Type B pancreatic cell (in vitro differentiated cells): ENCODE data around the gene DNAH10. TPM values are rescaled to one million over a fixed set of nuclear protein-coding genes. Genes with fewer than 3 reads are reported as not detected.
"Not testable (repeated sequence)": the region's sequence is repeated elsewhere in the genome, so short reads cannot be mapped to it uniquely, and the experiment has no call there.

Source experiments
- DNase-seq: peaks from one replicate; pipeline ENCODE4 v3.0.0; 2021; ENCODE audit warnings: mixed read lengths; ENCODE audit not compliant: unreplicated experiment; ENCODE audit errors: extremely low spot score
- H3K27ac Mint-ChIP-seq: 2 replicates; pipeline ENCODE4 v1.8.0; 2021; ENCODE audit warnings: mild to moderate bottlenecking, mixed read lengths
- H3K27me3 Mint-ChIP-seq: 2 replicates; pipeline ENCODE4 v1.8.0; 2021; ENCODE audit warnings: mixed read lengths
- H3K36me3 Mint-ChIP-seq: 2 replicates; pipeline ENCODE4 v1.8.0; 2021; ENCODE audit warnings: mixed read lengths
- H3K4me1 Mint-ChIP-seq: one replicate; pipeline ENCODE4 v1.8.0; 2021; ENCODE audit warnings: mixed read lengths; ENCODE audit not compliant: unreplicated experiment
- H3K4me3 Mint-ChIP-seq: 2 replicates; pipeline ENCODE4 v1.8.0; 2021; ENCODE audit warnings: mild to moderate bottlenecking, mixed read lengths
- H3K9me3 Mint-ChIP-seq: 2 replicates; pipeline ENCODE4 v1.8.0; 2021; ENCODE audit warnings: mixed read lengths
- total RNA-seq: library from RNA; stranded (reverse); gene quantifications from 2 replicates; pipeline ENCODE4 v1.2.1, GENCODE V29; 2021; ENCODE audit warnings: low replicate concordance
- TF ChIP-seq, protein P1 (sequence below): fragments of 200-600 bp; sonication (generic); conservative IDR thresholded peaks from 2 replicates; pipeline ENCODE4 v1.5.0; 2021; ENCODE audit warnings: antibody characterized with exemption, mild to moderate bottlenecking

Gene DNAH10
- total RNA-seq, 1 donor from 2014 or later, result 0.56 TPM

GRCh38 chr12:123942911-123943648 lies 181.0 kb downstream of the DNAH10 start:
- Mint-ChIP-seq H3K27ac (no peak overlapping the region), H3K36me3 (peaks cover 28% of the 10 kb centered on the region), H3K9me3 (no peaks in the 10 kb centered on the region), H3K27me3 (no peaks in the 10 kb centered on the region), H3K4me1 (peaks cover 12% of the 10 kb centered on the region), H3K4me3 (no peak overlapping the region)
- TF ChIP-seq, protein P1, sequence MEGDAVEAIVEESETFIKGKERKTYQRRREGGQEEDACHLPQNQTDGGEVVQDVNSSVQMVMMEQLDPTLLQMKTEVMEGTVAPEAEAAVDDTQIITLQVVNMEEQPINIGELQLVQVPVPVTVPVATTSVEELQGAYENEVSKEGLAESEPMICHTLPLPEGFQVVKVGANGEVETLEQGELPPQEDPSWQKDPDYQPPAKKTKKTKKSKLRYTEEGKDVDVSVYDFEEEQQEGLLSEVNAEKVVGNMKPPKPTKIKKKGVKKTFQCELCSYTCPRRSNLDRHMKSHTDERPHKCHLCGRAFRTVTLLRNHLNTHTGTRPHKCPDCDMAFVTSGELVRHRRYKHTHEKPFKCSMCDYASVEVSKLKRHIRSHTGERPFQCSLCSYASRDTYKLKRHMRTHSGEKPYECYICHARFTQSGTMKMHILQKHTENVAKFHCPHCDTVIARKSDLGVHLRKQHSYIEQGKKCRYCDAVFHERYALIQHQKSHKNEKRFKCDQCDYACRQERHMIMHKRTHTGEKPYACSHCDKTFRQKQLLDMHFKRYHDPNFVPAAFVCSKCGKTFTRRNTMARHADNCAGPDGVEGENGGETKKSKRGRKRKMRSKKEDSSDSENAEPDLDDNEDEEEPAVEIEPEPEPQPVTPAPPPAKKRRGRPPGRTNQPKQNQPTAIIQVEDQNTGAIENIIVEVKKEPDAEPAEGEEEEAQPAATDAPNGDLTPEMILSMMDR, result no peak
- no peak for DNase-seq

DNA sequence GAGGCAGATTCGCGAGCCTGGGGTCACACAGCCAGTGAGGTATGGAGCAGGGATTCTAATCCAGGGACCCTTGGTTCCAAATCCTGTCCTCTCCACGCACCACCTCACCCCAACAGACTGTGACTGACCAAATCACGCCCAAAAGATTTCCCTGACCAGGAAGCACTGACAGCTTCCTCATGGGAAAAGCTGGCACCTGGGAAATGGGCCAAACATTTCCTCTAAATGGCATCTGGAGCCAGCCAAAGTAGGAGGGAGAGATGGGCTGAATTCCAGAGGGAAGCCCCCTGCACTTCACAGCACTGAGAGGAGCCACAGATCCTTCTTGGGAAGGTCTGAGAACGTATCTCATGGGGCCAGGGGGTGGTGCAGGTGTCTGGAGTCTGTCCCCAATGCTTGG lies 181.7 kb downstream of the DNAH10 start:
- DNase-seq, result no peak
- Mint-ChIP-seq H3K4me1 (peaks cover 19% of the 10 kb centered on the region), H3K27me3 (no peaks in the 10 kb centered on the region), H3K4me3 (no peak overlapping the region), H3K9me3 (no peaks in the 10 kb centered on the region), H3K27ac (no peak overlapping the region), H3K36me3 (peaks cover 23% of the 10 kb centered on the region)
- TF ChIP-seq, protein P1, result no peak

DNA sequence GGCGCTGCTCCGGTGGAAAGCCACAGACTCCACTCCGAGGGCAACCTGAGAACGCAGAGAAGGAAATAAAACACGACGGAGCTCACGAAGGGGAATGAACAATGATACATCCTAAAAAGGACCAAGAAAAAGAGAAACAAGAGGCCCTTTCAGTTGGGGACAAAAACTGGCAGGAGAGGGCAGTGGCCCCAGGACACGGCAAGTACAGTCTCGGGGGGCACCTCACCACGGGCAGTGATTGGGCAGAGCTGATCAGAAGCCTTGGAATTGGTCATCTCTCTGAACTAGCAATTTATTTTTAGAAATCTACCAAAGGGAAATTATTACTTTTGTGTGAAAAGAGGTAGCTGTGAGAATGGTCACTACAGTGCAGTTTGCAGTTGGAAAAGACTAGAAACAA lies 182.6 kb downstream of the DNAH10 start:
- H3K27ac Mint-ChIP-seq, result no peak overlapping the region

GRCh38 chr12:123945287-123946151 lies 183.4 kb downstream of the DNAH10 start:
- H3K9me3 Mint-ChIP-seq, result no peaks in the 10 kb centered on the region
- H3K4me1 Mint-ChIP-seq, result peaks cover 32% of the 10 kb centered on the region
- peaks cover 23% of the 10 kb centered on the region for H3K36me3 Mint-ChIP-seq
- no peaks in the 10 kb centered on the region for H3K27me3 Mint-ChIP-seq
- TF ChIP-seq, protein P1, result no peak
- DNase-seq, result no peak
- H3K27ac Mint-ChIP-seq, result no peak overlapping the region
- H3K4me3 Mint-ChIP-seq, result no peak overlapping the region

More for the DNA sequence above, 182.6 kb downstream of the DNAH10 start:
- H3K27me3 Mint-ChIP-seq, result no peaks in the 10 kb centered on the region
- DNase-seq, result no peak
- peaks cover 28% of the 10 kb centered on the region for H3K4me1 Mint-ChIP-seq
- peaks cover 23% of the 10 kb centered on the region for H3K36me3 Mint-ChIP-seq
- TF ChIP-seq, protein P1, result no peak
- no peaks in the 10 kb centered on the region for H3K9me3 Mint-ChIP-seq
- no peak overlapping the region for H3K4me3 Mint-ChIP-seq

DNA sequence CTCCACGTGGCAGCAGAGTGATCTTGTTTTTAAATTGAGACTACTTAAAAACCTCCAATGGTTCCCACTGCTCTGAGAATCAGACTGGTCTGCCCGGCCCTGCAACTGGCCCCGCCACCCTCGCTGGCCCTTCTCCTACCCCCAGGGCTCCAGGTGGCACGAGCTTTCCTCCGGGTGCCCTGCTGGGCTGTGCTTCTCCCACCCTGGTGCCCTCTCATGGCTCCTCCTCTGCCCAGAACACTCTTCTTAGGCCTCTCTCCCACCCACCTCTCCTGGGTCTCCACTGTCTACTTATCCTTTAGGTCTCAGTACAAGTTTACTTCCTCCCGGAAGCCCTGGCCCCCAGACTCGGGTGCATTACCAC lies 184.0 kb downstream of the DNAH10 start:
- Mint-ChIP-seq H3K27me3 (no peaks in the 10 kb centered on the region), H3K27ac (no peak overlapping the region), H3K36me3 (peaks cover 23% of the 10 kb centered on the region), H3K9me3 (no peaks in the 10 kb centered on the region), H3K4me3 (no peak overlapping the region), H3K4me1 (peaks cover 32% of the 10 kb centered on the region)
- no peak for DNase-seq
- TF ChIP-seq, protein P1, result no peak

- not testable (repeated sequence) for DNase-seq, H3K9me3 Mint-ChIP-seq, H3K27ac Mint-ChIP-seq, H3K27me3 Mint-ChIP-seq, H3K4me3 Mint-ChIP-seq
- Mint-ChIP-seq H3K4me1 (peaks cover 32% of the 10 kb centered on the region), H3K36me3 (peaks cover 16% of the 10 kb centered on the region)
Measured at GRCh38 chr12:123946516-123947505, 184.7 kb downstream of the DNAH10 start.

GRCh38 chr12:123947531-123947930 lies 185.4 kb downstream of the DNAH10 start:
- not testable (repeated sequence) for H3K9me3 Mint-ChIP-seq, H3K27ac Mint-ChIP-seq, H3K4me3 Mint-ChIP-seq, DNase-seq, H3K27me3 Mint-ChIP-seq
- Mint-ChIP-seq H3K36me3 (peaks cover 11% of the 10 kb centered on the region), H3K4me1 (peaks cover 32% of the 10 kb centered on the region)
